Upper lobe of right lung (tissue), 1 donor: ENCODE measurements around the gene TJP1. TPM values are rescaled to one million over a fixed set of nuclear protein-coding genes. Genes with fewer than 3 reads are reported as not detected.
"Not testable (repeated sequence)": the region's sequence is repeated elsewhere in the genome, so short reads cannot be mapped to it uniquely, and the experiment has no call there.

Source experiments
- ATAC-seq: fragments of 200-7000 bp; cut with Tn5 transposase; one replicate; pipeline ENCODE4 v1.9.1; 2020; ENCODE audit warnings: mild to moderate bottlenecking, moderate library complexity
- DNase-seq: peaks from one replicate; pipeline ENCODE4 v3.0.0-alpha.2; 2020
- H3K27ac ChIP-seq: fragments of 200-600 bp; one replicate; pipeline ENCODE4 v1.8.0; 2022
- H3K27me3 ChIP-seq: fragments of 200-600 bp; one replicate; pipeline ENCODE4 v1.8.0; 2022; ENCODE audit warnings: mild to moderate bottlenecking
- H3K36me3 ChIP-seq: fragments of 200-600 bp; one replicate; pipeline ENCODE4 v1.8.0; 2022
- H3K4me1 ChIP-seq: fragments of 200-600 bp; one replicate; pipeline ENCODE4 v1.8.0; 2022
- H3K4me3 ChIP-seq: fragments of 200-600 bp; one replicate; pipeline ENCODE4 v1.8.0; 2022; ENCODE audit warnings: mild to moderate bottlenecking
- H3K9me3 ChIP-seq: fragments of 200-600 bp; one replicate; pipeline ENCODE4 v1.8.0; 2022
- intact Hi-C: fragments of 100-400 bp; cut with DNase I; formaldehyde crosslinking; loops from one replicate; pipeline ENCODE4 v1.11.0; 2022
- total RNA-seq: library from RNA; stranded (reverse); fragmentation: NEBNext Ultra II Directional; extraction: Animal tissue kit (Norgen Biotek cat#: 25700); gene quantifications from one replicate; pipeline ENCODE4 v1.2.1, GENCODE V29; 2021
- TF ChIP-seq, protein P1 (sequence below): fragments of 200-600 bp; IDR thresholded peaks from one replicate; pipeline ENCODE4 v1.8.0; 2022; ENCODE audit warnings: antibody characterized with exemption
- donor health status: DM: no; HTN: yes; CAD: no; lungs with severe emphysema.

Gene TJP1
- total RNA-seq, 1 donor from 2014 or later, result 147 TPM

DNA sequence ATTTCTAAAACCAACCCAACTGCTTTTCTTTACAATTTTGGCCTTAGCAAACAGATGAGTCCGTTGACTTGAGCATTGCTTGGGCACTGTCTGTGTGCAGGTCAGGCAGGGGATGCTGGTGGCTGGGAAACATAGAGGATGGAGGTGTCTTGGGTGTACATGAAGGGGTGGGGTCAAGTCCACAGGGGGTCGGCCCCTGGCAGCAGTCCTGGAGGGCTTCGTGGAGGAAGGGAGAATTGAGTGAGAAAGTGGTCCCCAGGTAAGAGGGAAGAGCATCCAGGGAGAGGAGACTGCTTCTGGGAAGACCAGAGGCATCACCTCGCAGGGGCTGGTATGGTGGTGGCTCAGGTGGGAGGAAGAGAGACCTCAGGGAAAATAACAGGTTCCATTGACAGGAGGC, 144.8 kb downstream of the TJP1 start:
- TF ChIP-seq, protein P1, sequence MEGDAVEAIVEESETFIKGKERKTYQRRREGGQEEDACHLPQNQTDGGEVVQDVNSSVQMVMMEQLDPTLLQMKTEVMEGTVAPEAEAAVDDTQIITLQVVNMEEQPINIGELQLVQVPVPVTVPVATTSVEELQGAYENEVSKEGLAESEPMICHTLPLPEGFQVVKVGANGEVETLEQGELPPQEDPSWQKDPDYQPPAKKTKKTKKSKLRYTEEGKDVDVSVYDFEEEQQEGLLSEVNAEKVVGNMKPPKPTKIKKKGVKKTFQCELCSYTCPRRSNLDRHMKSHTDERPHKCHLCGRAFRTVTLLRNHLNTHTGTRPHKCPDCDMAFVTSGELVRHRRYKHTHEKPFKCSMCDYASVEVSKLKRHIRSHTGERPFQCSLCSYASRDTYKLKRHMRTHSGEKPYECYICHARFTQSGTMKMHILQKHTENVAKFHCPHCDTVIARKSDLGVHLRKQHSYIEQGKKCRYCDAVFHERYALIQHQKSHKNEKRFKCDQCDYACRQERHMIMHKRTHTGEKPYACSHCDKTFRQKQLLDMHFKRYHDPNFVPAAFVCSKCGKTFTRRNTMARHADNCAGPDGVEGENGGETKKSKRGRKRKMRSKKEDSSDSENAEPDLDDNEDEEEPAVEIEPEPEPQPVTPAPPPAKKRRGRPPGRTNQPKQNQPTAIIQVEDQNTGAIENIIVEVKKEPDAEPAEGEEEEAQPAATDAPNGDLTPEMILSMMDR, result no peak
- intact Hi-C loops, result no loop called here
- H3K27me3 ChIP-seq, result no peaks in the 10 kb centered on the region
- H3K9me3 ChIP-seq, result no peaks in the 10 kb centered on the region
- H3K27ac ChIP-seq, result no peak overlapping the region
- DNase-seq (no peak), ATAC-seq (no peak)
- no peaks in the 10 kb centered on the region for H3K36me3 ChIP-seq
- no peaks in the 10 kb centered on the region for H3K4me1 ChIP-seq
- no peak overlapping the region for H3K4me3 ChIP-seq

DNA sequence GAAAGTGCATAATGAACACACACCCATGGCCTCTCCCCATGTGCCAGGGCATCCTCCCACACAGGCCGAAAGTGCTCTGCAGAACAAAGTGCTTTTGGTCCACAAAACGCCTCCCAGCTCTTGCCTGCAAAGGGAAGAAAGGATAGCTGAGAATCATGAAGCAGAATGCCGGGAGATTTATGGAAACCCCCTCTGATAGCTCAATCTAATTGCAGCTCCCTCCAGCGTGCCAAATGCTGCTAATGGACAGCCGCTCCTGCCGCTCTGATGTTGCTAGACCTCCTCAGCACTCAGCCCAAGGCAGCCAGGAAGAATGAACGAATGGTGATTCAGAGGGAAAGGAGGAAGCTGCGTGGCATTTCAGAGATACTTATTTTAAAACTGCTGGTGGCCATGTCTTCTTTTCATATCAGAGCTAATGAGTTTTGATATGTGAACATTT, 145.3 kb downstream of the TJP1 start:
- TF ChIP-seq, protein P1, result no peak
- no peak for DNase-seq
- H3K4me3 ChIP-seq, result no peak overlapping the region
- no peaks in the 10 kb centered on the region for H3K36me3 ChIP-seq
- H3K27ac ChIP-seq, result no peak overlapping the region
- no peaks in the 10 kb centered on the region for H3K4me1 ChIP-seq
- intact Hi-C loops, result no loop called here
- no peaks in the 10 kb centered on the region for H3K9me3 ChIP-seq
- no peak for ATAC-seq
- no peaks in the 10 kb centered on the region for H3K27me3 ChIP-seq

DNA sequence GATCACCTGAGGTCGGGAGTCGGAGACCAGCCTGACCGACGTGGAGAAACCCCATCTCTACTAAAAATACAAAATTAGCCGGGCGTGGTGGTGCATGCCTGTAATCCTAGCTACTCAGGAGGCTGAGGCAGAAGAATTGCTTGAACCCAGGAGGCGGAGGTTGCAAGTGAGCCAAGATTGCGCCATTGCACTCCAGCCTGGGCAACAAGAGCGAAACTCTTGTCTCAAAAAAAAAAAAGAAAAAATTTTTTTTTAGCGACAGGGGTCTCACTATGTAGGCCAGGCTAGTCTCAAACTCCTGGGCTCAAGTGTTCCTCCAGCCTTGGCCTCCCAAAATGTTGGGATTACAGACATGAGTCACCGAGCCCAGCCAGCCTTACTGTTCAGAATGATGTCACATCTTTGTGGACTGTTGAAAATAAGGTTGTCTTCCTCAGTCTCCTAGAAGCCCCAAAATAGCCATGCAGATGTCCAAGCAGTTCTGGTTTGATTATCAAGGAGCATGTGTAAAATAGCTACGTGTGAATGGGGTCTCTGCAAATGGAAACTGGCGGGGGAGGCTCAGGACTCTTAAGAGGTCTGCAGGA, 145.8 kb downstream of the TJP1 start:
- ATAC-seq, intact Hi-C loops: not testable (repeated sequence)

DNA sequence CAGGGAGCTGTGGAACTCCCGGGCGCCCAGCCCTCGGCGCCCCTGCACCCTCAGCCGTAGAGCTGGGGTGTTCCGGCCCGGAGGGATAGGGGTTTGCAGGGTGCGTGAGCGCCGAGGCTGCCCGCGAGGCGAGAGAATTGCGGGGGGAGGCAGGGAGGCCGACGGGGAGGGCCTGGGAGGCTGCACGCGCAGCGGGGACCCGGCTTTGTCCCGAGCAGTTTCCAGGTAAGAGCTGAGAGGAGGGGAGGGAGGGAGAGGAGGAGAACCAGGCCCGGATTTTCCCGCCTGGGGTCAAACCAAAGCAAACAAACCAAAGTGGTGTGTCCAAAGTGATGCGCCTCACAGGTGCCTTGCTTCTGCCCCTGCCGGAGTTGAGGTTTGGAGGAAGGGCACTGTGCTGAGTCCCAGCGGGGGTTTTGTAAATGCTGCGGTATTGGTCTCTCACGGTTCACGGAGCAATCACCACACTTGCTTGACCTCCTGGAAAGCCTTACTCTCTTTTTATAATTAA, 146.4 kb downstream of the TJP1 start:
- TF ChIP-seq, protein P1, result no peak
- Histone ChIP-seq H3K27me3 (no peaks in the 10 kb centered on the region), H3K36me3 (no peaks in the 10 kb centered on the region), H3K4me1 (peaks cover 3% of the 10 kb centered on the region), H3K9me3 (no peaks in the 10 kb centered on the region), H3K4me3 (peak overlapping the region; percentile 54), H3K27ac (no peak overlapping the region)
- intact Hi-C loops, result no loop called here
- ATAC-seq, result no peak
- DNase-seq, result no peak

More for the DNA sequence above, 145.8 kb downstream of the TJP1 start:
- H3K9me3 ChIP-seq, H3K4me1 ChIP-seq, H3K27ac ChIP-seq, H3K36me3 ChIP-seq, H3K27me3 ChIP-seq, H3K4me3 ChIP-seq, DNase-seq: not testable (repeated sequence)

DNA sequence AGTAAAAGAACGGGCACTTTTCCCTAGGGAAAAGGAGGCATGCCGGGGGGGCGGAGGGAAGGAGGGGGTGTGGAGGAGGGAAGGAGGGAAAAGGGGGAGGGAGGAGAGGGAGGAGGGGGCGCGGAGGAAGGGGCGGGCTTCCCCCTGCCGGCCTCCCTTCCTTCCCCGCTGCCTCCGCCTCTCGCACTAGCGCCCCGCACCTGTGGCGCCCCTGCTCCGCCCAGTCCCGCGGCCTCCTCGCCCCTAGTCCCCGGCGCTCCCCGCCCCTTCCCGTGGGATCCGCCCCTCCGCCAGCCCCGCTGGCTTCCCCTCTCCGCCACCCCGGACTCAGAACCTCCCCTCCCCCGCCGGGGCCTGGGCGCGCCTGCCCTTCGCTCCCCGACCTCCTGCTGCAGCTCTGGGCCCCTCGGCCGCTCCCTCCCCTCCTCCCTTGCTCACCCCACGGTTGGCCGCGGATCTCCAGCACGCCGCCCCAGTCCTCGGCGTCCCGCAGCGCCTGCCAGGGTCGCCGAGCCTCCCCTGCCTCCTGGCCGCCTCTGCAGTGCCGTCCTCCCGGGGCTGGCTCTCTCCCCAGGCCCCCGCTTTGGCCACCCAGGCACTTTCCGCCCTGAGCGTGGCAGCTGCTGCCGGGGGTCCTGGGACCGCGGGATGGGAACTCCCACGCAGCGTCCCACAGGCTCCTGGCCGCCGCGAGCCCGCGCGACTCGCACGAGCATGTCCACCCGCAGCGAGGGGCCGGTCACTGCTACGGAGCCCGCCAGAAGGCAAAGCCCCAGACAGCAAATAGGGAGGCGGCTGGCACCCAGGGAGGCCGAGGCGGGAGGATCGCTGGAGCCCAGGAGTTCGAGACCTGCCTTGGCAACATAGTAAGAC, 147.4 kb downstream of the TJP1 start:
- peak; percentile 80 for ATAC-seq

More for the DNA sequence above, 147.4 kb downstream of the TJP1 start:
- H3K27ac ChIP-seq, result no peak overlapping the region
- H3K36me3 ChIP-seq, result no peaks in the 10 kb centered on the region
- DNase-seq, result peak; percentile 88
- peaks cover 3% of the 10 kb centered on the region for H3K4me1 ChIP-seq
- intact Hi-C loops, result no loop called here
- H3K27me3 ChIP-seq, result no peaks in the 10 kb centered on the region
- TF ChIP-seq, protein P1, result no peak
- H3K4me3 ChIP-seq, result peak overlapping the region; percentile 54
- no peaks in the 10 kb centered on the region for H3K9me3 ChIP-seq
